Endometrial microvascular endothelial cells (primary cell): ENCODE data around the gene TMEM51. TPM values are rescaled to one million over a fixed set of nuclear protein-coding genes. Genes with fewer than 3 reads are reported as not detected.
"Not testable (repeated sequence)": the region's sequence is repeated elsewhere in the genome, so short reads cannot be mapped to it uniquely, and the experiment has no call there.

ENCODE experiments used
- in situ Hi-C: cut with HindIII; loops from 2 replicates; pipeline ENCODE4 v1.10.0; 2017; ENCODE audit warnings: low sequenced_read_pairs, low pct_unique_long_range_greater_than_20kb; ENCODE audit errors: inconsistent ontology term
- total RNA-seq: library from RNA; depleted of rRNA; stranded (reverse); fragments of >200 nt; gene quantifications from one replicate; pipeline ENCODE4 v1.2.3, GENCODE V29; 2015; ENCODE audit errors: inconsistent ontology term

Gene TMEM51
- total RNA-seq, 1 donor from 2014 or later, result 18.1 TPM

DNA sequence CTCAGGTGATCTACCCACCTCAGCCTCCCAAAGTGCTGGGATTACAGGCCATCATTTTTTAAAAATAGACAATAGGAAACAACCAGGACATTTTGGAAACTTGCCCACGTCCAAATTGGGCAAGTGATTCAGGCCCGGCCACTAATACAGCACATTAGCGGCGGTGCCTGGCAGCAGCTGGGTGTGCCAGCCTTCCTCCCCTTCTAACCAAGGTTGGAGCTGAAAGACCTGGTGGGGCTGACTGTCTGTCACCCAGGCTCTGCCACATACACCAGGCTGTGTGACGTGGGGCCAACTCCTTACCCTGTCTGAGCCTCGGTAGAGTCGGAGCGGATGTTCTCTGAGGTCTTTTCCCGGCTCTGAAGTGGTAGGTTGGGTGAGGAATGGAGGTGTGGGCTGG lies 29.6 kb upstream of the TMEM51 start:
- in situ Hi-C loops, result loop anchor here (25.0 kb wide), 1 partner anchor 288 kb away; the partner anchor contains the start of gene EFHD2

DNA sequence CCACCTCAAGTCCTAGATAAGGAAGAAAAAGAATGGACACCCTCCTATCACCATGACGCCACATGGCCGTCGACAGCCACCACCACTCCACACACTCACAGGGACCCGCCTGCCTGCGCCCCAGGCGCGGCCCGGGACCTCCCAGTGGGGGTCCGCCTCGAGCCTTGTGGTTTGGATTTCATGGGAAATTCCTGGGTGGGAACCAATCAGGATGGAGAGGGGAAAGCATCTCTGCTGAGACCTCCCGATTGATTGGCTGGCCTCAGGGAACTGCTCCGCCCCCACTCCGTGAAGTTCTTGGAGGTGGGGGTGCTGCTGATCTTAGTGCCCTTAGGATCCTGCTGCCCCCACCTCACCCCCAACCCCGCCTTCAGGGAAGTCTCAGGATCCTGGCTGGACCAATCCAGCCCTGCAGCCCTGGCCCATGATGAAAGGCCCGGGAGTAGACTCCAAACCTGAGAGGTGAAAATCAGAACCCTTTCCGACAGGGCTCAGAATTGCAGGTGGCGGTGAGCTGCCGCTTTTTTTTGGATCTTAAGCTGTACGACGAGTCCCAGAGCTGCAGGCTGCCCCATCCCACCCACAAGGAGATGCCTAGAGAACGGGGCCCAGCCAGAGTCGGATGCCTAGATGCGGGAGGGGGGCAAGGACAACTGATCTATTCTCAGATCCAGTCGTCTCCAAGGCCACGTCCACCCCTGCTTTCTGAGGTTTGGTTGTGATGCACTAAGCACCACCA lies 29.0 kb upstream of the TMEM51 start:
- in situ Hi-C loops, result loop anchor here (25.0 kb wide), 1 partner anchor 288 kb away; the partner anchor contains the start of gene EFHD2

GRCh38 chr1:15125101-15125745 lies 28.3 kb upstream of the TMEM51 start:
- in situ Hi-C loops, result no loop called here

DNA sequence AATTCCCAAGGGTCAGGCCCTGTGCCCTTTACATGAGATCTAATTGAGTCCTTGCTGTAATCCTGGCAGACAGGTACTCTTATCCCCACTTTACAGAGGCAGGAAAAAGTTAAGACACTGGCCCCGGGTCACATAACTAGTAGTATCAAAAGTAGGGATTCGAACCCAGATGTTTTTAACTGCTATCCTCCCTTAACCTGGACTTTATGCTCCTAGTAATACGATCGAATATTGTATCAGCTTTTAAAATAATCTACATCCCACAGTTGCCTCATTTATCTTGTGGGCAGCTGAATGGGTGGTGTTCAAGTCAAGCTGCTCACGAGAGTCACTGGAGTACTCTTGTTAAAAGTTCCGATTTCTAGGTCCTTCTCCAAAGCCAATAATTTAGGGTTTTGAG lies 25.5 kb upstream of the TMEM51 start:
- in situ Hi-C loops, result no loop called here

GRCh38 chr1:15128520-15129313 lies 24.8 kb upstream of the TMEM51 start:
- in situ Hi-C loops, result no loop called here

- in situ Hi-C loops, result no loop called here
These were observed 23.6 kb upstream of the TMEM51 start for GRCh38 chr1:15129944-15130343.

DNA sequence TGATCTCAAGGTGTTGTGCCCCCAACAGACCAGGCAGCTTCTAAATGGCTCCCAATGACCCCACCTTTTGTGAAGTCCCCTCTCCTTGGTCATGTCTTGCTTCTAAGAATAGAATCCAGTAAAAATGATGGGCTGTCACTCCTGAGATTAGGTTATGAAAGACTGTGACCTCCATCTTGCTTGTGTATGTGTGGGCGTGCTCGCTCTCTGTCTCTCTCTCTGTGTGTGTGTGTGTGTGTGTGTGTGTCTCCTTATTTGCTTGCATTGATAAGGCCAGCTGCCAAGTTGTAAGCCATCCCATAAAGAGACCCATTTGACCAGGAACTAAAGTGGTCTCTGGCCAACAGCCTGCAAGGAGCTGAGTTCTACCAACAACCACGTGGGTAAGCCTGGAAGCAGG lies 22.9 kb upstream of the TMEM51 start:
- in situ Hi-C loops, result no loop called here

- in situ Hi-C loops, result no loop called here
These were observed 20.6 kb upstream of the TMEM51 start for GRCh38 chr1:15132965-15133364.

- in situ Hi-C loops, result no loop called here
These were observed 19.3 kb upstream of the TMEM51 start for GRCh38 chr1:15134285-15134684.

- in situ Hi-C loops, result not testable (repeated sequence)
These were observed 17.9 kb upstream of the TMEM51 start for GRCh38 chr1:15135604-15136003.

- in situ Hi-C loops, result no loop called here
These were observed 15.7 kb upstream of the TMEM51 start for GRCh38 chr1:15137809-15138208.

- in situ Hi-C loops, result no loop called here
These were observed 13.7 kb upstream of the TMEM51 start for GRCh38 chr1:15139654-15140350.

GRCh38 chr1:15141935-15142539 lies 11.5 kb upstream of the TMEM51 start:
- in situ Hi-C loops, result no loop called here

- in situ Hi-C loops, result no loop called here
These were observed 8.2 kb upstream of the TMEM51 start for GRCh38 chr1:15145327-15145726.

- in situ Hi-C loops, result no loop called here
These were observed 7.3 kb upstream of the TMEM51 start for GRCh38 chr1:15146142-15146680.

GRCh38 chr1:15146971-15147376 lies 6.6 kb upstream of the TMEM51 start:
- in situ Hi-C loops, result no loop called here

DNA sequence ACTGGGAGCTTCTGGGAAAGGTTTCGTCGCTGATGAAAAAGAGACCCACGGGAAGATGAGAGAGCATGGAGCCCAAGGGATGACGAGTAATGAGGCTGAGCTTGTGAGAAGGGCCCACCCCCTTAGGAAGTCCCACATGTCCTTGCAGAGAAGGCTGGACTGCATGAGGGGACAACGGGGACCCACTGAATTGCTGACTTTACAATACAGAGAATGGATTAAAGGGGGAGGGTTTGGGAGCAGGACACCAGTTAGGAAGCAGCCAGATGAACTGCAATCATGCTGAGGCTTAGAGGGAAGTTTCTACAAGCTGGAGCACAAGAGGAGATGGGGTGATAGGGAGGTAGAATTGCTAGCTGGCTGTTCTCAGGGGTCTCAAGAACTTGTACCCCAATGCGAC lies 5.5 kb upstream of the TMEM51 start:
- in situ Hi-C loops, result no loop called here

GRCh38 chr1:15148475-15148874 lies 5.1 kb upstream of the TMEM51 start:
- in situ Hi-C loops, result no loop called here
